ENCODE results near the gene APLN. TPM values are rescaled to one million over a fixed set of nuclear protein-coding genes. Genes with fewer than 3 reads are reported as not detected.

APLN gene
- total RNA-seq, 2 donors from 2014 or later = 1.7 to 3.5 TPM

- Histone ChIP-seq H3K27me3 (replicated peaks; ENCODE audit: insufficient read depth) (no peaks in the 10 kb centered on the region), H3K4me3 (no peak overlapping the region), H3K9me3 (no peaks in the 10 kb centered on the region), H3K36me3 (no peaks in the 10 kb centered on the region), H3K4me1 (replicated peaks) (no peaks in the 10 kb centered on the region), H3K27ac (no peak overlapping the region)
- WGBS = 4% methylated on average over 3 of the region's 3 CpGs
- DNase-seq (ENCODE audit: low spot score) = no peak
- intact Hi-C loops (cut with DNase I) = no loop called here
- TF ChIP-seq POLR2AphosphoS5 (IDR thresholded peaks at IDR 0.05) (no peak), CTCF (IDR thresholded peaks at IDR 0.05) (no peak), POLR2A (IDR thresholded peaks at IDR 0.05) (no peak)
Observed at GRCh38 chrX:129626026-129626425, 28.7 kb downstream of the APLN start.

- WGBS = 60% methylated on average over 10 of the region's 10 CpGs
Observed at GRCh38 chrX:129622757-129623301, 31.9 kb downstream of the APLN start.

GRCh38 chrX:129618997-129619396 is 35.8 kb downstream of the APLN start:
- Histone ChIP-seq H3K4me3 (no peak overlapping the region), H3K4me1 (replicated peaks) (no peaks in the 10 kb centered on the region), H3K36me3 (no peaks in the 10 kb centered on the region), H3K9me3 (no peaks in the 10 kb centered on the region), H3K27ac (no peak overlapping the region), H3K27me3 (replicated peaks; ENCODE audit: insufficient read depth) (no peaks in the 10 kb centered on the region)
- WGBS = 88% methylated on average over 4 of the region's 4 CpGs
- TF ChIP-seq POLR2AphosphoS5 (IDR thresholded peaks at IDR 0.05) (no peak), CTCF (IDR thresholded peaks at IDR 0.05) (no peak), POLR2A (IDR thresholded peaks at IDR 0.05) (no peak)
- intact Hi-C loops (cut with DNase I) = no loop called here
- DNase-seq (ENCODE audit: low spot score) = no peak

More at GRCh38 chrX:129622757-129623301, 31.9 kb downstream of the APLN start:
- H3K4me1 ChIP-seq (replicated peaks) = no peaks in the 10 kb centered on the region
- no peaks in the 10 kb centered on the region for H3K36me3 ChIP-seq
- TF ChIP-seq CTCF (IDR thresholded peaks at IDR 0.05) = no peak
- TF ChIP-seq POLR2AphosphoS5 (IDR thresholded peaks at IDR 0.05) = no peak
- no peak for TF ChIP-seq POLR2A (IDR thresholded peaks at IDR 0.05)
- H3K27me3 ChIP-seq (replicated peaks; ENCODE audit: insufficient read depth) = no peaks in the 10 kb centered on the region
- DNase-seq (ENCODE audit: low spot score) = no peak
- H3K27ac ChIP-seq = no peak overlapping the region
- intact Hi-C loops (cut with DNase I) = no loop called here
- H3K9me3 ChIP-seq = no peaks in the 10 kb centered on the region
- no peak overlapping the region for H3K4me3 ChIP-seq

GRCh38 chrX:129617420-129617819 is 37.3 kb downstream of the APLN start:
- intact Hi-C loops (cut with DNase I) = no loop called here
- H3K27ac ChIP-seq = no peak overlapping the region
- no peaks in the 10 kb centered on the region for H3K4me1 ChIP-seq (replicated peaks)
- no peaks in the 10 kb centered on the region for H3K36me3 ChIP-seq
- DNase-seq (ENCODE audit: low spot score) = no peak
- H3K4me3 ChIP-seq = no peak overlapping the region
- WGBS = 73% methylated on average over 5 of the region's 6 CpGs
- no peaks in the 10 kb centered on the region for H3K9me3 ChIP-seq
- H3K27me3 ChIP-seq (replicated peaks; ENCODE audit: insufficient read depth) = no peaks in the 10 kb centered on the region
- TF ChIP-seq POLR2A (IDR thresholded peaks at IDR 0.05) = no peak
- no peak for TF ChIP-seq CTCF (IDR thresholded peaks at IDR 0.05)
- TF ChIP-seq POLR2AphosphoS5 (IDR thresholded peaks at IDR 0.05) = no peak

GRCh38 chrX:129614481-129615255 is 40.1 kb downstream of the APLN start:
- Histone ChIP-seq H3K4me1 (replicated peaks) (no peaks in the 10 kb centered on the region), H3K9me3 (no peaks in the 10 kb centered on the region), H3K27ac (no peak overlapping the region), H3K27me3 (replicated peaks; ENCODE audit: insufficient read depth) (no peaks in the 10 kb centered on the region), H3K36me3 (no peaks in the 10 kb centered on the region), H3K4me3 (no peak overlapping the region)
- intact Hi-C loops (cut with DNase I) = no loop called here
- no peak for TF ChIP-seq CTCF (IDR thresholded peaks at IDR 0.05)
- no peak for TF ChIP-seq POLR2A (IDR thresholded peaks at IDR 0.05)
- no peak for TF ChIP-seq POLR2AphosphoS5 (IDR thresholded peaks at IDR 0.05)
- DNase-seq (ENCODE audit: low spot score) = no peak
- WGBS = 93% methylated on average over 4 of the region's 5 CpGs
